ENCODE data around the gene RGS6. TPM values are rescaled to one million over a fixed set of nuclear protein-coding genes. Genes with fewer than 3 reads are reported as not detected.

Gene RGS6
- total RNA-seq, 4 donors from 2014 or later, result 0.83 to 2.4 (median 1.5) TPM

DNA sequence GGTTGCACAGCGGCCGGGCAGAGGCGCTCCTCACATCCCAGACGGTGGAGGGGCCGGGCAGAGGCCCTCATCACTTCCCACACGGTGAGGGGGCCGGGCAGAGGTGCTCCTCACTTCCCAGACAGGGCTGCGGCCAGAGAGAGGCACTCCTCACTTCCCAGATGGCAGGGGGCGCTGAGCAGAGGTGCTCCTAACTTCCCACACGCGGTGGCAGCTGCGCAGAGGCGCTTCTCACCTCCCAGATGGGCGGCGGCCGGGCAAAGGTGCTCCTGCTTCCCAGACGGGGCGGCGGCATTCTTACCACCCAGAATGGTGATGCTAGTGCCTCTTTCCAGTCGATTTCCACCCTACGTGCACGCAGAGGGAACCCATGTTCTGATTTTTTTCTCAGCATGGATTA is 304.4 kb downstream of the RGS6 start:
- Histone ChIP-seq H3K27me3 (no peaks in the 10 kb centered on the region), H3K4me3 (no peak overlapping the region), H3K9me3 (no peaks in the 10 kb centered on the region), H3K27ac (replicated peaks in 1 of 4) (no peak overlapping the region), H3K36me3 (no peaks in the 10 kb centered on the region), H3K4me1 (no peaks in the 10 kb centered on the region)
- TF ChIP-seq CTCF (IDR thresholded peaks at IDR 0.05) (no peak), POLR2A (IDR thresholded peaks at IDR 0.05; ENCODE audit: low read depth) (no peak), POLR2AphosphoS5 (IDR thresholded peaks at IDR 0.05) (no peak), EP300 (IDR thresholded peaks at IDR 0.05) (no peak)
- DNase-seq (ENCODE audit: extremely low spot score), result peak; percentile 83
- WGBS, result 89% methylated on average over 20 of the region's 22 CpGs
- intact Hi-C loops (cut with DNase I), result no loop called here

GRCh38 chr14:72237722-72238666 is 305.8 kb downstream of the RGS6 start:
- Histone ChIP-seq H3K27me3 (no peaks in the 10 kb centered on the region), H3K9me3 (no peaks in the 10 kb centered on the region), H3K4me1 (no peaks in the 10 kb centered on the region), H3K27ac (replicated peaks in 1 of 4) (no peak overlapping the region), H3K4me3 (no peak overlapping the region), H3K36me3 (no peaks in the 10 kb centered on the region)
- 88% methylated on average over 9 of the region's 14 CpGs for WGBS
- TF ChIP-seq POLR2A (IDR thresholded peaks at IDR 0.05; ENCODE audit: low read depth), result no peak
- no peak for TF ChIP-seq POLR2AphosphoS5 (IDR thresholded peaks at IDR 0.05)
- no peak for TF ChIP-seq EP300 (IDR thresholded peaks at IDR 0.05)
- no peak for TF ChIP-seq CTCF (IDR thresholded peaks at IDR 0.05)
- intact Hi-C loops (cut with DNase I), result no loop called here
- DNase-seq (ENCODE audit: extremely low spot score), result no peak

DNA sequence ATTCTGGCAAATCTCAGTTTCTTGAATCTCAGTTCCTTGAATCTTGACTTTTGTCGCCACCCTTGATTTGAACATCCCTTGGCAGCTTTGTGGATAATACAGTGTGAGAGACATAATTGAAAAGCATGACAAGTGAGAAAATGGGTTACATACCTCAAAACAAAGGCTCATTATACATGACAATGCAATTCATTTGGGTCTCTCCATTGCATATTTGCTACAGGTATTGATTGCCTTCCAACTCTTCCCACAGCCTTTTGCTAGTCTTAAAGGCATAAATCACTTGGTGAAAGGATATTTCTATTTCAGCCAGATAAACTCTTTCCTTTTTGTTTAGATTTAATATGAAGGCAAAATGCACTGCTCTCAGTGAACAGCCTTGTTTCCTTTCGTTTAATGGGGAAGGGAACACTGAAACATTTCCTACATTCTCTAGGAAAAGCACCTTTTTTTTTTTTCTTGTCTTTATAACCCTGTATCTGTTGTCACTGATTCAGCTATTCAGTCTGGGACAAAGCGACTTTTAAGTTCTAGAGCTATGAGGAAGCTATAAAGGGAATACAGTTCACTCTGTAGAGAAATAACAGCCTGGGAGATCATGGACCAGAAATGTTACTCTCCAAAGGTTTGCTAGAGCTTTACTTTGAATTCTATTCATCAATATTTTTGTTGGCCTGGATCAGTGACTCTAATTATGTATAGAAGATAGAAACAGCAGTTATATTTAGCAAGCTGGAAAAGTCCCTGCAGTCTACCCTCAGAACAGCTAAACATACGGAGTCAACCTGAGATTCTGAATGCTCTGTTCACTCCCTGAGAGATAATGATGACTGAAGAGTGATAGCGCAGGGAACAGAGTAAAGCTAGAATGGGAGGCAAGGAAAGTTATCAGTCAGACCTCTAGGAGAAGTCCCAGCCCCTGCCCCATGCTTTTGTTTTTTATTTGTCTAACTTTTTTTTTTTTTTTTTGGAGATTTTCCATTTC is 311.4 kb downstream of the RGS6 start:
- no peaks in the 10 kb centered on the region for H3K36me3 ChIP-seq
- TF ChIP-seq POLR2A (IDR thresholded peaks at IDR 0.05; ENCODE audit: low read depth) (no peak), EP300 (IDR thresholded peaks at IDR 0.05) (no peak), POLR2AphosphoS5 (IDR thresholded peaks at IDR 0.05) (no peak), CTCF (IDR thresholded peaks at IDR 0.05) (no peak)
- 34% methylated on average over 5 of the region's 5 CpGs for WGBS
- no peak overlapping the region for H3K4me3 ChIP-seq
- DNase-seq (ENCODE audit: extremely low spot score), result peak; percentile 12
- H3K27ac ChIP-seq (replicated peaks in 1 of 4), result no peak overlapping the region
- intact Hi-C loops (cut with DNase I), result no loop called here
- no peaks in the 10 kb centered on the region for H3K27me3 ChIP-seq
- peaks cover 0 to 15% (median 12%) of the 10 kb centered on the region in 4 donors for H3K4me1 ChIP-seq
- H3K9me3 ChIP-seq, result no peaks in the 10 kb centered on the region

DNA sequence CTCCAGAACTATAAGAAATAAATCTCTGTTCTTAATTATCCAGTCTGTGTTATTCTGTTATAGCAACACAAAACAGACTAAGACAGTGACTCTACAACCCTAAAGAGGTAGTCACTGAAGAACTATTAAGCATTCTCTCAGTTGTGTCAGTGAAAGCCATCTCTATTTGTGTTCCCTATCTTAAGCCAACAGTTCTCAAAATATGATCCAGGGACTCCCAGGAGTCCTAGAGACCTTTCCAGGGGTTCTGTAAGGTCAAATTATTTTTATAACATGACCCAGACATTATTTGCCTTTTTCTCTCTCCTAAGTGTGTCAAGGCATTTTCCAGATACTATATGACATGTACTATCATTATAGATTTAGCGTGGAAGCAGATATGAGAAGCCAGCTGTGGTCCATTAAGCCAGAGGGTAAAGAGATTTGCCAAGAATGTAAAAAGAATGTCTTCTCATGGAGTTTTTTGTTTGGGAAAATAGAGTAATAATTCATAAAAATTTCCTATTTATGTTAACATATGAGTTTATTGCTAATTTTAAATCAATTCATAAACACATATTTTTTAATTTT is 315.8 kb downstream of the RGS6 start:
- Histone ChIP-seq H3K4me3 (no peak overlapping the region), H3K27me3 (no peaks in the 10 kb centered on the region), H3K9me3 (no peaks in the 10 kb centered on the region), H3K36me3 (no peaks in the 10 kb centered on the region), H3K27ac (replicated peaks in 1 of 4) (no peak overlapping the region), H3K4me1 (peaks cover 0 to 15% (median 12%) of the 10 kb centered on the region in 4 donors)
- intact Hi-C loops (cut with DNase I), result no loop called here
- TF ChIP-seq POLR2AphosphoS5 (IDR thresholded peaks at IDR 0.05), result no peak
- no peak for TF ChIP-seq POLR2A (IDR thresholded peaks at IDR 0.05; ENCODE audit: low read depth)
- no peak for TF ChIP-seq EP300 (IDR thresholded peaks at IDR 0.05)
- no peak for TF ChIP-seq CTCF (IDR thresholded peaks at IDR 0.05)
- peak; percentile 5 for DNase-seq (ENCODE audit: extremely low spot score)
- 80% methylated on average over 1 of the region's 1 CpG for WGBS
